ENCODE data around the gene KSR1.

DNA sequence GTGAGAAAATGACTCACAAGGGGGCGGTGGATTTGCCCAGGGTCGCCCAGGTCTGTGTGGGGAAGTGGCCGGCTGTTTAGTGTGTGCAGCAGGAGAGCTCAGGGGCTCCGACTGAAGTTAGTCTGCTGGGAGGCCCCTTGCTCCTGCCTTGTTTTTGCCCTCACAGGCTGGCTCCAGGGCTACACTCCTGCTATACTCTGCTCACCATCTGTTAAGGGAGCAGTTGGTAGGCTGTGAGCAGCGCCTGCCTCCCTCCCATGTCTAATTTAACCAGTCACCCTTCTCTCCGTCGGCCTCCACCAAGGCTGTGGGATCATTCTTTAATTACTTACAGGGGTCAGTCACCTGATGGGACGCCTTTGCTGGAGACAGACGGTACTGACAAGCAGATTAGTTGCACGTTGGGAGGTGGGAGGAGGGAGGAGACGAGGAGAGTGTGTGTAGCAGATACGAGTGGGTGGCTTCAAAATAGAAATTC, 35.5 kb downstream of the KSR1 start:
- TF ChIP-seq, protein P1, sequence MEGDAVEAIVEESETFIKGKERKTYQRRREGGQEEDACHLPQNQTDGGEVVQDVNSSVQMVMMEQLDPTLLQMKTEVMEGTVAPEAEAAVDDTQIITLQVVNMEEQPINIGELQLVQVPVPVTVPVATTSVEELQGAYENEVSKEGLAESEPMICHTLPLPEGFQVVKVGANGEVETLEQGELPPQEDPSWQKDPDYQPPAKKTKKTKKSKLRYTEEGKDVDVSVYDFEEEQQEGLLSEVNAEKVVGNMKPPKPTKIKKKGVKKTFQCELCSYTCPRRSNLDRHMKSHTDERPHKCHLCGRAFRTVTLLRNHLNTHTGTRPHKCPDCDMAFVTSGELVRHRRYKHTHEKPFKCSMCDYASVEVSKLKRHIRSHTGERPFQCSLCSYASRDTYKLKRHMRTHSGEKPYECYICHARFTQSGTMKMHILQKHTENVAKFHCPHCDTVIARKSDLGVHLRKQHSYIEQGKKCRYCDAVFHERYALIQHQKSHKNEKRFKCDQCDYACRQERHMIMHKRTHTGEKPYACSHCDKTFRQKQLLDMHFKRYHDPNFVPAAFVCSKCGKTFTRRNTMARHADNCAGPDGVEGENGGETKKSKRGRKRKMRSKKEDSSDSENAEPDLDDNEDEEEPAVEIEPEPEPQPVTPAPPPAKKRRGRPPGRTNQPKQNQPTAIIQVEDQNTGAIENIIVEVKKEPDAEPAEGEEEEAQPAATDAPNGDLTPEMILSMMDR (conservative IDR thresholded peaks at IDR 0.05) = no peak
- no peak for TF ChIP-seq ZFX (IDR thresholded peaks at IDR 0.05)
